K562 (cell line): ENCODE data around the gene ZNF335. TPM values are rescaled to one million over a fixed set of nuclear protein-coding genes. Genes with fewer than 3 reads are reported as not detected.
A peak's percentile ranks its signal among the peaks of the same experiment; 100 is the strongest.

Experiments used
- EGR1 ChIP-seq: fragments of 450-650 bp; conservative IDR thresholded peaks from 2 replicates; pipeline ENCODE4 v1.6.1; 2017; ENCODE audit warnings: mild to moderate bottlenecking
- EZH2 ChIP-seq: IDR thresholded peaks from 2 replicates; pipeline ENCODE4 v1.6.1; 2012; ENCODE audit warnings: low read depth, mild to moderate bottlenecking, inconsistent platforms, low read length, borderline replicate concordance
- GTF2F1 ChIP-seq: IDR thresholded peaks from 2 replicates; pipeline ENCODE4 v1.6.1; 2011; ENCODE audit warnings: low read depth, low read length, improper control_type of control experiment
- KHSRP ChIP-seq: fragments of 450-650 bp; IDR thresholded peaks from 2 replicates; pipeline ENCODE4 v1.6.1; 2017
- MCM2 ChIP-seq: fragments of 450-650 bp; IDR thresholded peaks from 2 replicates; pipeline ENCODE4 v1.6.1; 2017; ENCODE audit warnings: low read depth, mild to moderate bottlenecking
- PRMT5 ChIP-seq: sonication (generic); formaldehyde crosslinking; IDR thresholded peaks from 2 replicates; pipeline ENCODE4 v1.5.0; 2020; ENCODE audit warnings: missing genetic modification reagents
- ZNF75A ChIP-seq: fragments of 450-650 bp; formaldehyde crosslinking; IDR thresholded peaks from 2 replicates; pipeline ENCODE4 v1.4.0; 2020; ENCODE audit warnings: mild to moderate bottlenecking
- ZNF780A ChIP-seq: fragments of 250-450 bp; sonication (Bioruptor Pico); IDR thresholded peaks from 2 replicates; pipeline ENCODE4 v1.5.0; 2021; ENCODE audit warnings: mild to moderate bottlenecking
- polyA plus RNA-seq, 8 experiments: library from polyadenylated mRNA; depleted of rRNA in 4 of 8; stranded (reverse) in 5 of 8; unstranded in 3 of 8; fragments of >200 nt; fragmentation: Nextera tagmentation in 2 of 8; fragmentation: Illumina TruSeq in 1 of 8; extraction: Ambion mirVana in 2 of 8; extraction: Trizol in 1 of 8; gene quantifications; 2 replicates each; pipeline versions ENCODE4 v1.2.1 to v1.2.3, GENCODE V29; 2011 to 2014; ENCODE audit warnings: inconsistent platforms in 1 of 8, missing spikeins in 1 of 8
- total RNA-seq, 7 experiments: library from RNA; depleted of rRNA in 6 of 7; stranded (reverse); fragments of >200 nt in 6 of 7; fragmentation: Illumina TruSeq in 2 of 7; extraction: Trizol in 2 of 7; gene quantifications; 2 replicates each; pipeline versions ENCODE4 v1.2.1 to v1.2.3, GENCODE V29; 2011 to 2021; ENCODE audit warnings: low replicate concordance in 1 of 7
- TF ChIP-seq, protein P1 (sequence below): sonication (generic); formaldehyde crosslinking; IDR thresholded peaks from 2 replicates; pipeline ENCODE4 v1.8.0; 2023; ENCODE audit warnings: missing genetic modification reagents, mild to moderate bottlenecking, borderline replicate concordance
- TF ChIP-seq, protein P2 (sequence below): sonication (generic); formaldehyde crosslinking; IDR thresholded peaks from 2 replicates; pipeline ENCODE4 v1.8.1; 2022; ENCODE audit warnings: missing genetic modification reagents

ZNF335 gene
- total and polyA plus RNA-seq, 9 of the 15 experiments (the other 6 are each of a cell fraction or from before 2014, with no cell fraction given) = 0.39 to 16.0 (median 7.6) TPM

DNA sequence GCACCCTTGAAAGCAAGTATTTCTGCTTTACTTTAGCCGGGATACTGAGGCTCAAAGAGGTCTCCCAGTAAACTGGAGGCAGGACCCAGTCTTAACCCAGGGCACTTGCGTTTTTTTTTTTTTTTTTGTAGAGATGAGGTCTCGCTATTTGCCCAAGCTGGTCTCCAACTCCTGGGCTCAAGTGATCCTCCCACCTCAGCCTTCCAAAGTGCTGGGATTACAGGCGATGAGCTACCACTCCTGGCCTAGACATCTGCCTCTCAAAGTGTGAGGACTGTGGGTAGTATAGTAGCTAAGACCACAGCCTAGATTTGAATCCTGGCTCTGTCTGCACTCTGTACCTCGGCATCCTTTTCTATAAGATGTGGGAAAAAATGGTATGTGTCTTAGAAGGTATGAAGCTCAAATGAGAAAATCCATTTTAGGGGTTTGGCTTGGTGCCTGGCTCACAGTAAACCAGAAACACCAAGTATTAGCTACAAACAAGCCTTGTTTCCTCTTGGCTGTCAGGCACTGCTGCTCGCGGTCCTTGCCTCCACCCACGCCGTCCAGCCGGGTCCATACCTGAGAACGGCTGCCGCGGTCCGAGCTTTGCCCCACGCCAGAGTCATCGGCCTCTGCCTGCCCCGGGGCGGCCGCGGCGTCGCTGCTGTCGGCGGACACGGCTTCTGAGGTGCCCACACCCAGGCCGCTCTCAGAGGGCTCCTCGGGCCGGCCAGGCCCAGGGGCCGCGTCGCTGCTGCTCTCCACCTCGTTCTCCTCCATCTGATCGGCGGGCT lies 1.2 kb downstream of the ZNF335 start (continued):
- no peak for TF ChIP-seq KHSRP
- TF ChIP-seq EGR1 = peak; percentile 50
- no peak for TF ChIP-seq GTF2F1
- TF ChIP-seq ZNF75A (CRISPR knock-in tag) = no peak
- TF ChIP-seq, protein P1, sequence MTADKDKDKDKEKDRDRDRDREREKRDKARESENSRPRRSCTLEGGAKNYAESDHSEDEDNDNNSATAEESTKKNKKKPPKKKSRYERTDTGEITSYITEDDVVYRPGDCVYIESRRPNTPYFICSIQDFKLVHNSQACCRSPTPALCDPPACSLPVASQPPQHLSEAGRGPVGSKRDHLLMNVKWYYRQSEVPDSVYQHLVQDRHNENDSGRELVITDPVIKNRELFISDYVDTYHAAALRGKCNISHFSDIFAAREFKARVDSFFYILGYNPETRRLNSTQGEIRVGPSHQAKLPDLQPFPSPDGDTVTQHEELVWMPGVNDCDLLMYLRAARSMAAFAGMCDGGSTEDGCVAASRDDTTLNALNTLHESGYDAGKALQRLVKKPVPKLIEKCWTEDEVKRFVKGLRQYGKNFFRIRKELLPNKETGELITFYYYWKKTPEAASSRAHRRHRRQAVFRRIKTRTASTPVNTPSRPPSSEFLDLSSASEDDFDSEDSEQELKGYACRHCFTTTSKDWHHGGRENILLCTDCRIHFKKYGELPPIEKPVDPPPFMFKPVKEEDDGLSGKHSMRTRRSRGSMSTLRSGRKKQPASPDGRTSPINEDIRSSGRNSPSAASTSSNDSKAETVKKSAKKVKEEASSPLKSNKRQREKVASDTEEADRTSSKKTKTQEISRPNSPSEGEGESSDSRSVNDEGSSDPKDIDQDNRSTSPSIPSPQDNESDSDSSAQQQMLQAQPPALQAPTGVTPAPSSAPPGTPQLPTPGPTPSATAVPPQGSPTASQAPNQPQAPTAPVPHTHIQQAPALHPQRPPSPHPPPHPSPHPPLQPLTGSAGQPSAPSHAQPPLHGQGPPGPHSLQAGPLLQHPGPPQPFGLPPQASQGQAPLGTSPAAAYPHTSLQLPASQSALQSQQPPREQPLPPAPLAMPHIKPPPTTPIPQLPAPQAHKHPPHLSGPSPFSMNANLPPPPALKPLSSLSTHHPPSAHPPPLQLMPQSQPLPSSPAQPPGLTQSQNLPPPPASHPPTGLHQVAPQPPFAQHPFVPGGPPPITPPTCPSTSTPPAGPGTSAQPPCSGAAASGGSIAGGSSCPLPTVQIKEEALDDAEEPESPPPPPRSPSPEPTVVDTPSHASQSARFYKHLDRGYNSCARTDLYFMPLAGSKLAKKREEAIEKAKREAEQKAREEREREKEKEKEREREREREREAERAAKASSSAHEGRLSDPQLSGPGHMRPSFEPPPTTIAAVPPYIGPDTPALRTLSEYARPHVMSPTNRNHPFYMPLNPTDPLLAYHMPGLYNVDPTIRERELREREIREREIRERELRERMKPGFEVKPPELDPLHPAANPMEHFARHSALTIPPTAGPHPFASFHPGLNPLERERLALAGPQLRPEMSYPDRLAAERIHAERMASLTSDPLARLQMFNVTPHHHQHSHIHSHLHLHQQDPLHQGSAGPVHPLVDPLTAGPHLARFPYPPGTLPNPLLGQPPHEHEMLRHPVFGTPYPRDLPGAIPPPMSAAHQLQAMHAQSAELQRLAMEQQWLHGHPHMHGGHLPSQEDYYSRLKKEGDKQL (CRISPR knock-in tag) = 0 out of 2 replicates have a peak, but pooled peaks have one; percentile 69
- TF ChIP-seq MCM2 = no peak
- TF ChIP-seq, protein P2, sequence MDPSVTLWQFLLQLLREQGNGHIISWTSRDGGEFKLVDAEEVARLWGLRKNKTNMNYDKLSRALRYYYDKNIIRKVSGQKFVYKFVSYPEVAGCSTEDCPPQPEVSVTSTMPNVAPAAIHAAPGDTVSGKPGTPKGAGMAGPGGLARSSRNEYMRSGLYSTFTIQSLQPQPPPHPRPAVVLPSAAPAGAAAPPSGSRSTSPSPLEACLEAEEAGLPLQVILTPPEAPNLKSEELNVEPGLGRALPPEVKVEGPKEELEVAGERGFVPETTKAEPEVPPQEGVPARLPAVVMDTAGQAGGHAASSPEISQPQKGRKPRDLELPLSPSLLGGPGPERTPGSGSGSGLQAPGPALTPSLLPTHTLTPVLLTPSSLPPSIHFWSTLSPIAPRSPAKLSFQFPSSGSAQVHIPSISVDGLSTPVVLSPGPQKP (CRISPR knock-in tag) = 0 out of 2 replicates have a peak, but pooled peaks have one; percentile 71
- TF ChIP-seq PRMT5 = no peak
- no peak for TF ChIP-seq EZH2
- no peak for TF ChIP-seq ZNF780A (CRISPR knock-in tag)
